ENCODE data around the gene DYNLRB2.

DNA sequence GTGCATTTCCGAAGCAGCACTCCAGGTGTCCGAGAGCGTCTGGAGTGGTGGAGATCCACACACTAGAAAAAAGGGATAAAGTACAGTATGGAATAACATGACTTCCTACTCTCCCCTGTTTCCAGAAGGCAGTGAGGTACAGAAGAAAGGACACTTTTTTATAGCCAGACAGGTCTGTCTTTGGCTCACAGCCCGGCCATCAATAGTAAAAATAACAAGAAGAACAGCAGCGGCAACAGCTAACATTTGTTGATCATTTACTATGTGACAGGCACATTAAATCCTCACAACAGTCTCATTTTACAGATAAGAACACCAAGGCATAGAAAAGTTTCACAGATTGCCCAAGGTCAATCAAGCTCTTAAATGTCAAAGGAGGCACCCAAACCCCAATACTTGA, 16.2 kb downstream of the DYNLRB2 start:
- TF ChIP-seq, protein P1, sequence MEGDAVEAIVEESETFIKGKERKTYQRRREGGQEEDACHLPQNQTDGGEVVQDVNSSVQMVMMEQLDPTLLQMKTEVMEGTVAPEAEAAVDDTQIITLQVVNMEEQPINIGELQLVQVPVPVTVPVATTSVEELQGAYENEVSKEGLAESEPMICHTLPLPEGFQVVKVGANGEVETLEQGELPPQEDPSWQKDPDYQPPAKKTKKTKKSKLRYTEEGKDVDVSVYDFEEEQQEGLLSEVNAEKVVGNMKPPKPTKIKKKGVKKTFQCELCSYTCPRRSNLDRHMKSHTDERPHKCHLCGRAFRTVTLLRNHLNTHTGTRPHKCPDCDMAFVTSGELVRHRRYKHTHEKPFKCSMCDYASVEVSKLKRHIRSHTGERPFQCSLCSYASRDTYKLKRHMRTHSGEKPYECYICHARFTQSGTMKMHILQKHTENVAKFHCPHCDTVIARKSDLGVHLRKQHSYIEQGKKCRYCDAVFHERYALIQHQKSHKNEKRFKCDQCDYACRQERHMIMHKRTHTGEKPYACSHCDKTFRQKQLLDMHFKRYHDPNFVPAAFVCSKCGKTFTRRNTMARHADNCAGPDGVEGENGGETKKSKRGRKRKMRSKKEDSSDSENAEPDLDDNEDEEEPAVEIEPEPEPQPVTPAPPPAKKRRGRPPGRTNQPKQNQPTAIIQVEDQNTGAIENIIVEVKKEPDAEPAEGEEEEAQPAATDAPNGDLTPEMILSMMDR (IDR thresholded peaks at IDR 0.05; ENCODE audit: insufficient read depth, low read length, poor library complexity, severe bottlenecking), result no peak
- no peak for TF ChIP-seq EZH2phosphoT487 (conservative IDR thresholded peaks at IDR 0.05; ENCODE audit: low read length)
